ENCODE data around the gene FBXW2. TPM values are rescaled to one million over a fixed set of nuclear protein-coding genes. Genes with fewer than 3 reads are reported as not detected.

Gene FBXW2
- total RNA-seq, 4 donors from 2014 or later, result 23.3 to 52.1 (median 40.0) TPM

DNA sequence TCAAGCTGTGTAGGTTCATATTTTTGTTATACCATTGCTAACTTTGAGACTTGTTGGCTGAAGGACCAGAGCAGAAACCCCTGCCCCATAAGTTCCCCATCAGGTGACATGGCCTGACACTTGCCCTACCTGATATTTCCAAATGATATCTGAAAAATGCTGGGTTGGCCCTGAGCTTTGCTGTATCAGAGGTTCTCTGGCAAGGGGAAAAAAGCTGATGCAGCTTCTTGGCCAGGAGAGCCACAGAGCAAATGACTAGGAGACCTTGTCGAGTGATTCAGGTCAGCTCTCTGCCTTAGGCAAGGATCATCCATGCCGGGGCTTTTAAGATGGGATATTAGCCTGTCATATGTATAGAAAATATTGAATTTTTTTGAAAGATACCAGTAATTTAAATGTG is 76.0 kb downstream of the FBXW2 start:
- 94 to 100% methylated on average over 1 to 2 of the region's 2 CpGs for WGBS, 2 donors (ENCODE audit: low coverage in 1 of 2)
- in situ Hi-C loops (cut with MboI; ENCODE audit: low pct_ligation_motif_present in 1 of 4, low pct_unique_long_range_greater_than_20kb in 1 of 4, low sequenced_read_pairs in 3 of 4) (no loop called here), intact Hi-C loops (cut with DNase I; ENCODE audit: low total_unique reads) (no loop called here)
- Histone ChIP-seq H3K4me1 (peaks cover 6 to 25% (median 14%) of the 10 kb centered on the region in 4 donors), H3K36me3 (no peaks in the 10 kb centered on the region), H3K4me3 (no peak overlapping the region), H3K9me3 (no peaks in the 10 kb centered on the region), H3K27ac (no peak overlapping the region), H3K27me3 (no peaks in the 10 kb centered on the region)
- no peak for DNase-seq
- TF ChIP-seq POLR2A (IDR thresholded peaks at IDR 0.05), result no peak
- TF ChIP-seq, protein P1, sequence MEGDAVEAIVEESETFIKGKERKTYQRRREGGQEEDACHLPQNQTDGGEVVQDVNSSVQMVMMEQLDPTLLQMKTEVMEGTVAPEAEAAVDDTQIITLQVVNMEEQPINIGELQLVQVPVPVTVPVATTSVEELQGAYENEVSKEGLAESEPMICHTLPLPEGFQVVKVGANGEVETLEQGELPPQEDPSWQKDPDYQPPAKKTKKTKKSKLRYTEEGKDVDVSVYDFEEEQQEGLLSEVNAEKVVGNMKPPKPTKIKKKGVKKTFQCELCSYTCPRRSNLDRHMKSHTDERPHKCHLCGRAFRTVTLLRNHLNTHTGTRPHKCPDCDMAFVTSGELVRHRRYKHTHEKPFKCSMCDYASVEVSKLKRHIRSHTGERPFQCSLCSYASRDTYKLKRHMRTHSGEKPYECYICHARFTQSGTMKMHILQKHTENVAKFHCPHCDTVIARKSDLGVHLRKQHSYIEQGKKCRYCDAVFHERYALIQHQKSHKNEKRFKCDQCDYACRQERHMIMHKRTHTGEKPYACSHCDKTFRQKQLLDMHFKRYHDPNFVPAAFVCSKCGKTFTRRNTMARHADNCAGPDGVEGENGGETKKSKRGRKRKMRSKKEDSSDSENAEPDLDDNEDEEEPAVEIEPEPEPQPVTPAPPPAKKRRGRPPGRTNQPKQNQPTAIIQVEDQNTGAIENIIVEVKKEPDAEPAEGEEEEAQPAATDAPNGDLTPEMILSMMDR (IDR thresholded peaks at IDR 0.05), result no peak
- TF ChIP-seq EP300 (IDR thresholded peaks at IDR 0.05; ENCODE audit: low read depth), result no peak
- no peak for TF ChIP-seq POLR2AphosphoS5 (IDR thresholded peaks at IDR 0.05)

DNA sequence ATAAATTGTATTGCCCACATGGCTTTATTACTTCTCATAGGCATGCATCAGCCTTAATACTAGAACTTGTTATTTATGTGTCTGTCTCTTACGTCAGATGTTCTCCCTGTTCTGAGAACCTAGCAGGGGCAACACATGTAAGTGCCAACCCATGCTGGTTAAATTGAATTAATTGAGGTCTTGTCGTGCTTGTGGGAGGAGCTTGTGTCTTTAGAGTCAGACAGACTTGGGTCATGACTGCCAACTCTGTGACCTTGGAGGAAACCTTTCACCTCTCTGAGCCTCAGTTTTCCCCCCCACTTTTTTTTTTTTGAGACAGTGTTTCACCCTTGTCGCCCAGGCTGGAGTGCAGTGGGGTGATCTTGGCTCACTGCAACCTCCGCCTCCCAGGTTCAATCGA is 76.7 kb downstream of the FBXW2 start:
- 80% methylated on average over 3 to 5 of the region's 5 CpGs for WGBS, 2 donors (ENCODE audit: low coverage in 1 of 2)
- Histone ChIP-seq H3K27ac (no peak overlapping the region), H3K9me3 (no peaks in the 10 kb centered on the region), H3K4me3 (no peak overlapping the region), H3K4me1 (peaks cover 6 to 32% (median 20%) of the 10 kb centered on the region in 4 donors), H3K36me3 (no peaks in the 10 kb centered on the region), H3K27me3 (no peaks in the 10 kb centered on the region)
- no peak for TF ChIP-seq POLR2AphosphoS5 (IDR thresholded peaks at IDR 0.05)
- TF ChIP-seq, protein P1 (IDR thresholded peaks at IDR 0.05), result no peak
- no peak for TF ChIP-seq EP300 (IDR thresholded peaks at IDR 0.05; ENCODE audit: low read depth)
- TF ChIP-seq POLR2A (IDR thresholded peaks at IDR 0.05), result no peak
- intact Hi-C loops (cut with DNase I; ENCODE audit: low total_unique reads) (no loop called here), in situ Hi-C loops (cut with MboI; ENCODE audit: low pct_ligation_motif_present in 1 of 4, low pct_unique_long_range_greater_than_20kb in 1 of 4, low sequenced_read_pairs in 3 of 4) (no loop called here)
- DNase-seq, result no peak

DNA sequence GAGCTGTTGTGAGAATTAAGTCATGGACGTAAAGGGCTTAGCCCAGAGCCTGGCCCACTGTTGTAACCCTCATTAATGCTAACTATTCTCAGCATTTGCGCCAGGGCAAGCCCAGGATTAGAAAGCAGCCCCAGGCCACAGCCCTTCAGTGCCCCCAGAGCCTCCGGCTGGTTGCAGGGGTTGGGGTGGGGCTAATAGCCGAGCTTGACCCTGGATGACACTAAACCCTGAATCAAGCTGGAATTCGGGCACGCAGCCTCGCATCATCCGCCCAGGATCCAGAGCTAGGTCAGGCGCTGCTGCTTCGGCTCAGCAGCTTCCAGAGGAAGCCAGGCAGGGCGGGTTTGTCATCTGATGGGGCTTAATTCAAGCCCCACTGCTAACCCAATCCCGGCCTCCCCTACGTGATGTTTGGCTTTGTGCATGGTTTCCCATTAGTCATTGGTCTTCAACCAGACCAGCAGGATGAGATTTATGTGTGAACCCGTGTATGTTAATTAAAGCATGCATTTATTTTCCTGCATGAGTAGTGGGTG is 77.8 kb downstream of the FBXW2 start:
- TF ChIP-seq, protein P1 (IDR thresholded peaks at IDR 0.05), result no peak
- TF ChIP-seq POLR2A (IDR thresholded peaks at IDR 0.05) (no peak), EP300 (IDR thresholded peaks at IDR 0.05; ENCODE audit: low read depth) (no peak), POLR2AphosphoS5 (IDR thresholded peaks at IDR 0.05) (no peak)
- peak overlapping the region in 1 of 4 donors; percentile 67 for H3K4me3 ChIP-seq
- intact Hi-C loops (cut with DNase I; ENCODE audit: low total_unique reads), result no loop called here
- peak overlapping the region; percentile 82 to 89 (median 86) for H3K27ac ChIP-seq
- H3K27me3 ChIP-seq, result no peaks in the 10 kb centered on the region
- in situ Hi-C loops (cut with MboI; ENCODE audit: low pct_ligation_motif_present in 1 of 4, low pct_unique_long_range_greater_than_20kb in 1 of 4, low sequenced_read_pairs in 3 of 4), result no loop called here
- H3K4me1 ChIP-seq, result peaks cover 15 to 42% (median 27%) of the 10 kb centered on the region in 4 donors
- DNase-seq, result peak; percentile 23
- H3K36me3 ChIP-seq, result no peaks in the 10 kb centered on the region
- no peaks in the 10 kb centered on the region for H3K9me3 ChIP-seq
- WGBS, 2 donors (ENCODE audit: low coverage in 1 of 2), result 20 to 53% methylated on average over 1 to 14 of the region's 14 CpGs

DNA sequence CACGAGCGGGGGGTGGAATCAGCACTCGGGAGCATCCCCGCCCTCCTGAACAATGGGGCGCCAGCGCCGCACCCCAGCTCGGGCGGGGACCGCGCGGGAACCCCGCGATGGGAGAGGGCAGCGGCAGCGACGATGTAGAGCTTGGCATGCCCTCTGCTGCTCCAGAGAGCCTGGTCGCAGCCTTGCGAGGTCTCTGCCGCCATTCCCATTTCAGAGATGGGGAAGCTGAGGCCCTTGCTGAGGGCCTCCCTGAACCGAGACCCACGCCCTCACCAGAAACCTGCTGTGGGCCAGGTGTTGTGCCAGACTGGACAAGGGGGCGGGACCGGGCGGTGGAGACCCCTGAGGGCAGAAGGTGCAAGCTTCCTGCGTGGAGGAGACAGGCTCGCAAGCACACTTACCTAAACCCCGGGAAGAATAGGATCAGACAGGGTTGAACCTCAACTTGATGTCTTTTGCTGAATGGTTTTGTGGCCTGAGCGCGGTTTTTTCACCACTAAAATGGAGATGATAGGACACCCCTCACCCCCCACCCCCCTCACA is 78.3 kb downstream of the FBXW2 start:
- TF ChIP-seq, protein P1 (IDR thresholded peaks at IDR 0.05), result no peak
- TF ChIP-seq EP300 (IDR thresholded peaks at IDR 0.05; ENCODE audit: low read depth) (no peak), POLR2A (IDR thresholded peaks at IDR 0.05) (no peak), POLR2AphosphoS5 (IDR thresholded peaks at IDR 0.05) (no peak)
- Histone ChIP-seq H3K4me1 (peaks cover 15 to 42% (median 28%) of the 10 kb centered on the region in 4 donors), H3K9me3 (no peaks in the 10 kb centered on the region), H3K27me3 (no peaks in the 10 kb centered on the region), H3K27ac (peak overlapping the region; percentile 82 to 89 (median 86)), H3K4me3 (peak overlapping the region; percentile 64 to 98 (median 71)), H3K36me3 (no peaks in the 10 kb centered on the region)
- intact Hi-C loops (cut with DNase I; ENCODE audit: low total_unique reads) (loop anchor here (5.0 kb wide), 1 partner anchor 228 kb away; no protein-coding TSS in a partner anchor), in situ Hi-C loops (cut with MboI; ENCODE audit: low pct_ligation_motif_present in 1 of 4, low pct_unique_long_range_greater_than_20kb in 1 of 4, low sequenced_read_pairs in 3 of 4) (no loop called here)
- DNase-seq, result no peak
- 27% methylated on average over 11 of the region's 30 CpGs; no CpG with 5 or more reads in 1 of the 2 donors for WGBS, 2 donors (ENCODE audit: low coverage in 1 of 2)

Measured in transverse colon (tissue), 4 donors.